SU-DHL-6 (cell line): ENCODE results near the gene C21orf58.

Source experiments
- CTCF ChIP-seq: fragments of 200-600 bp; sonication (generic); IDR thresholded peaks from one replicate; pipeline ENCODE4 v1.5.1; 2017; ENCODE audit warnings: antibody characterized with exemption, mild to moderate bottlenecking, low read length, moderate library complexity; ENCODE audit not compliant: insufficient read depth, poor library complexity, severe bottlenecking
- EZH2phosphoT487 ChIP-seq: fragments of 200-600 bp; sonication (generic), shearing (Covaris generic); conservative IDR thresholded peaks from 2 replicates; pipeline ENCODE4 v1.6.1; 2018; ENCODE audit warnings: mild to moderate bottlenecking, antibody characterized with exemption, low read length, moderate library complexity, mixed read lengths

DNA sequence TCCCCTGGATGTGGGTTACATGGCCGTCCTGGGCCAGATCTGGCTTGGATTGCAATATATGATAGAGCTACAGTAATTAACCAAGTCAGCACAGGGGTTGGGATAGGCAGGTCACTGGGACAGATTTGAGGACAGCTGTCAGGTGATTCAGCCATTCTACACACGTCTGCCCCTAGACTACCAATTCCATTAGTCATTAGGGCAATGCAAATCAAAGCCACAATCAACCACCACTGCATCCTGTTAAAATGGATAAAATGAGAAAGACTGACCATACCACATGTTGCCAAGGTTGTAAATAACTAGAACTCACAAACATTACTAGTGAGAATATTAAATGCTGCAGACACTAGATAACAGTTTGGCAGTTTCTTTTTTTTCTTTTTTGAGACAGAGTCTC is 16.0 kb downstream of the C21orf58 start:
- TF ChIP-seq CTCF (no peak), EZH2phosphoT487 (no peak)
